D721Med (cell line): ENCODE results near the gene TMEM200A.
"Not testable (repeated sequence)": the region's sequence is repeated elsewhere in the genome, so short reads cannot be mapped to it uniquely, and the experiment has no call there.

Experiments used
- DNase-seq: peaks from one replicate; pipeline ENCODE4 v3.0.0; 2011; ENCODE audit warnings: low spot score; ENCODE audit not compliant: insufficient read length
- FAIRE-seq: peaks from 2 replicates; lab custom pipeline; 2011; peaks lifted over from hg19 to GRCh38; lab: Jason Lieb, UNC
- TF ChIP-seq, protein P1 (sequence below): IDR thresholded peaks from 2 replicates; pipeline ENCODE4 v1.5.1; 2012; ENCODE audit warnings: mild to moderate bottlenecking, control low read depth; ENCODE audit not compliant: insufficient read depth; ENCODE audit errors: missing control alignments

The TMEM200A gene

DNA sequence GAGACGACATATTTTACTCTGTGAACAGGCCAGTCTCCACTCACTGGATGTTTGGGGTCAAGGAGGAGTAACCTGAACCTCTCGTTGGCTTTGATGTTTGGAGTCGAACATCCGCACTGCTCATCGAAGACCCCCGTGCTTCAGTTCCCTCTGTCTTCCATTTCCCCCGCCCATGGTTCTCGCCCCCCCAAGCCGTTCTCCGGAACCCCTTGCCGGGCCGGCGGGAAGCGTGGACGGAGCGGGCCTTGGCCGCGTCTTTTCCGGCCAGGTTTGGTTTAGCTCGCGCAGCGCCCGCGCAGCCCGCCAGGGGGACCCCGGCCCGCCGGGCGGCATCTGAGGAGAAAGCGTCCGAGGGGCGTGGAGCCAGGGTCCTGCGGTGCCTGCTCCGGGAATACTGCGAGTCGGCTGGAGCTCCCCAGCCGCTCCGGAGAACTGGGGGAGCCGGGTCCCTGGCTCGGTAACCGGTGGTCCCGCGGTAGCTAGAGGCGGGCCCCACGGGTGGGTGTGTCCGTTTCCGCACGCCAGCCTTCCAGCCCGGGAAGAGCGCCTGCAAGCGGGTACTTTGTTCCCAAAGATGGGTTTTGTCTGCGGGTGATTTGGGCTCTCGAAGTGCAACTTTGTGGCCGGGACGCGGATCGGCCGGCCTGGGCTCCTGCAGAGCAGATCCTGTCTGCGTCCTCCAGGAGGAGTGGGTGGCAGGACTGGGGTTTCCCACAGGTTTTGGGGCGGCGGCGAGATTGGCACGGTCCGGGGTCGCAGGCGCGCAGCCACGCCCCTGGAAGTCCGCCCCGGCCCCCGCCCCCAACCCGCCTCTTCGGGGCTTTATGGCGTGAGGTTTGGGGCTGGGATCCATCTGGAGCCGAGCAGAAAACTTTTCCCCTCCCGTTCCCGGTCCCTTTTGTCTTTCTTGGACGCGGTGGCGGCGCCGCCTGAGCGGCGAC, at the start of gene TMEM200A:
Gene TMEM200A (plus strand): TSS at position 852 of the 941 bp plus-strand sequence. CDS start 74,406 bp downstream, outside the sequence.
- TF ChIP-seq, protein P1, sequence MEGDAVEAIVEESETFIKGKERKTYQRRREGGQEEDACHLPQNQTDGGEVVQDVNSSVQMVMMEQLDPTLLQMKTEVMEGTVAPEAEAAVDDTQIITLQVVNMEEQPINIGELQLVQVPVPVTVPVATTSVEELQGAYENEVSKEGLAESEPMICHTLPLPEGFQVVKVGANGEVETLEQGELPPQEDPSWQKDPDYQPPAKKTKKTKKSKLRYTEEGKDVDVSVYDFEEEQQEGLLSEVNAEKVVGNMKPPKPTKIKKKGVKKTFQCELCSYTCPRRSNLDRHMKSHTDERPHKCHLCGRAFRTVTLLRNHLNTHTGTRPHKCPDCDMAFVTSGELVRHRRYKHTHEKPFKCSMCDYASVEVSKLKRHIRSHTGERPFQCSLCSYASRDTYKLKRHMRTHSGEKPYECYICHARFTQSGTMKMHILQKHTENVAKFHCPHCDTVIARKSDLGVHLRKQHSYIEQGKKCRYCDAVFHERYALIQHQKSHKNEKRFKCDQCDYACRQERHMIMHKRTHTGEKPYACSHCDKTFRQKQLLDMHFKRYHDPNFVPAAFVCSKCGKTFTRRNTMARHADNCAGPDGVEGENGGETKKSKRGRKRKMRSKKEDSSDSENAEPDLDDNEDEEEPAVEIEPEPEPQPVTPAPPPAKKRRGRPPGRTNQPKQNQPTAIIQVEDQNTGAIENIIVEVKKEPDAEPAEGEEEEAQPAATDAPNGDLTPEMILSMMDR, result peak; percentile 60
- DNase-seq, result peak; percentile 39
- no peak for FAIRE-seq

DNA sequence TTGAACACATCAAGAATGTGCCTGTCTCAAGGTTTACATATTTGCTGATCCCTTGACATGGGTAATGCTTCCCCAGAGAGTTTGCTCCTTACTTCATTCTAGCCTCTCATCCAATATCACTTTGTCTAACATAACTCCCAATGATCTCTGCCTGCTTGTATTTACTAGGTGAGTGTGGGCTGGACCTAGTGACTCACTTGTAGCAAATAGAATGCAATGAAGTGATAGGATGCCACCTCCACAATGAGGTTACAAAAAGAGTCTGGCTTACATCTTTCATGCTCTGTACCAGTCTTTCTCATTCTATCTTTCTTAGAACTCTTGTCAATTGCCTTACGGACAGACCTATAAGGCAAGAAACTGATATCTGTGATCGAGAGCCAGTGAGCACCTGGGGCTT, 44.9 kb upstream of the TMEM200A start:
- FAIRE-seq (no peak), DNase-seq (no peak)
- TF ChIP-seq, protein P1, result no peak

DNA sequence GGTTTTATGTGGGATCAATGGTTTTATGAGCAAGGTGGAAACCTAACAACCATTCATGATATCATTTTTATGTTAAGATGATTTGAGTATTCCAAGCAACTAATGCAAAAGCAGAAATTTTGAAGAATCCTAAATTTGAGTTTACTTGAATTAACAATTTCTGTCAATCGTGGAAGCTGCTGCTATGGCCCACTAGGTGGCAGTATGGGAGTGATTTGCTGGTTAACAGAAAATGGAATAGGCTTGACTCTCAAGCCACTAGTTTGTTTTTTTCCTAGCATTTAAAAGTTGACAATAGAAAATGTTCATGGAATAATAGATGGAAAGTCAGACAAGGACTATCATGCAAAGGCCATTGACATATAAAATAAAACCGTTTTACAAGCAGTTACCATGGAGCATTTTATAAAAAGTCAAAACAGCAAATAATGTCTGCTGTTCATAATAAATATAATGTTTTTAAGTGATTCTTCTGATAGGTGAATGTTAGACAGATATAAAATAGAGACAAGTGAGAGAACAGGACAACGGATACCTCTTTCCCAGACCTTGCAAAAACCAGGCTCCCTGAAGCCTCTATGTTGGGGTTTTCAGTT, 43.0 kb upstream of the TMEM200A start:
- DNase-seq (no peak), FAIRE-seq (peak; percentile 89)
- TF ChIP-seq, protein P1, result peak; percentile 95

DNA sequence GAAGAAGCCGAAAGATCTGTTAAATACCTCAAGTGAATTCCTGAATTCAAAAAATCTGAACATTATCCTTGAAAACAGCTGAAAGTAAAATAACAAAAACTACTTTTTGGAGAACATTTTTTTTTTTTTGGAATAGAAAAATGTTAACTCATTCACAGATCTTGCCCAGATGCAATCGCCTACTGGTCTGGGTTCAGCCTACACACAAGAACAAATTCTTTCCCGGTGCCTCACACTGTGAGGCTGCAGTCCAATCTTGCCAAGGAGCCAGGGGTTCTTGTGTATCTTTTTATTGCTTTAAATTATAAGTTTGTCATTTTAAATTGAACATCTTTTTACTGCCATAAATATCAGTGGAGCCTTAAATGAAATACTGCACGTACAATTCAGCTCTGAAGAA, 41.2 kb upstream of the TMEM200A start:
- TF ChIP-seq, protein P1, result no peak
- FAIRE-seq (no peak), DNase-seq (no peak)

DNA sequence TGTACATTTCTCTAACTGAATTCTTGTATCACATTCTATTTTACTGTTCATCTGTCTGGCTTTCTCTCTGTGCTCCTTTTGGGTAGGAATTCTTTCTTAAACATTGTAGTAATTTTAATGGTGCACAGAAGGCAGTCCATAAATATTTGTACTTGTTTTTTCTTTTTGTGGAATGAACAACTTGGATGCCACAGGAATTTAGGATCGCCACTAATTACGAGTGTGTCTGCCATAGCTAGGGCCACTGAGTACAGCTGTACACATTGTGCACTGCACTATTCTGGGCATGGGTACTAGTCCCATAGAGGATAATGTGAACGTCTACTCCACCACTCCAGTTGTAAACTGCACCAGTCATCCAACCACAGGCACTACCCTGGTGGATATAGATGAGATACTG, 39.3 kb upstream of the TMEM200A start:
- FAIRE-seq (no peak), DNase-seq (no peak)
- TF ChIP-seq, protein P1, result no peak

DNA sequence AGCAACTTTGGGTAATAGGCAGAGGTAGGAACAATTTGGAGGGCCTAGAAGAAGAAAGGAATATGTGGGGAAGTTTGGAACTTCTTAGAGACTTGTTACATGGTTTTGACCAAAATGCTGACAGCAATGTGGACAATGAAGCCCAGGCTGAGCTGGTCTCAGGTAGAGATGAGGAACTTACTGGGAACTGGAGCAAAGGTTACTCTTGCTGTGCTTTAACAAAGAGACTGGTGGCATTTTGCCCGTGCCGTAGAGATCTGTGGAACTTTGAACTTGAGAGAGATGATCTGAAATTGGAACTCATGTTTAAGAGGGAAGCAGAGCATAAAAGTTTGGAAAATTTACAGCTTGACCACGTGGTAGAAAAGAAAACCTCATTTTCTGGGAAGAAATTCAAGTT, 28.3 kb upstream of the TMEM200A start:
- DNase-seq (no peak), FAIRE-seq (no peak)
- TF ChIP-seq, protein P1, result no peak

DNA sequence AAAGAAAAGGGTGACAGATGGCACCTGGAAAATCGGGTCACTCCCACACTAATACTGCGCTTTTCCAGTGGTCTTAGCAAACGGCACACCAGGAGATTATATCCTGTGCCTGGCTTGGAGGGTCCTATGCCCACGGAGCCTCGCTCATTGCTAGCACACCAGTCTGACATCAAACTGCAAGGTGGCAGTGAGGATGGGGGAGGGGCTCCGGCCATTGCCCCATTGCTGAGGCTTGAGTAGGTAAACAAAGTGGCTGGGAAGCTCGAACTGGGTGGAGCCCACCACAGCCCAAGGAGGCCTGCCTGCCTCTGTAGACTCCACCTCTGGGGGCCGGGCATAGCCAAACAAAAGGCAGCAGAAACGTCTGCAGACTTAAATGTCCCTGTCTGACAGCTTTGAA, 19.5 kb upstream of the TMEM200A start:
- FAIRE-seq, result not testable (repeated sequence)

More for the DNA sequence above, 19.5 kb upstream of the TMEM200A start:
- not testable (repeated sequence) for DNase-seq
